Measurements from ENCODE around the gene ECSIT.
A peak's percentile ranks its signal among the peaks of the same experiment; 100 is the strongest.

ECSIT gene

DNA sequence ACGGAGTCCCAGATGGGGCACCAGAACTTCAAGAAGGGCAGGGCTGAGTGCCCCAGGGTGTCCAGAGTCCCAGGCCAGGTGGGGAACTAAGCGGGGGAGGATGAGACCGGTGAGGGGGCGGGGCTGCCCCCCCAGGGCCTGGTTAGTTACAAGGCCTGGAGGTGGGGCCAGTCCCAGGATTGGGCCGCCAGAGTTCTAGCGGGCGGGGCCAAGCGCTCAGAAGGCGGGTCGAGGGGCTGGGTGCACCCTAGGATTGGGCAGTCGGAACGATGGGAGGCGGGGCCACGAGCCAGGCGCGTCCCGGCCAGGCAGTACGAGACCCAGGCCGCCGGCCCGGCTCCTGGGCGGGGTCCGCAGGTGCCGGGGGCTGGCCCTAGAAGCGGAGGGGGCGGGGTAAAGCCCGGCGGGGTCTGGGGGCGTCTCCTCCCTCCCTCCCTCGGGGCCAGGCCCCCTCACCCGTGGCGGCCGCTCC lies 23.9 kb downstream of the ECSIT start:
- DNase-seq (ENCODE audit: low read depth in 2 of 2) = peak; percentile 89 to 93

DNA sequence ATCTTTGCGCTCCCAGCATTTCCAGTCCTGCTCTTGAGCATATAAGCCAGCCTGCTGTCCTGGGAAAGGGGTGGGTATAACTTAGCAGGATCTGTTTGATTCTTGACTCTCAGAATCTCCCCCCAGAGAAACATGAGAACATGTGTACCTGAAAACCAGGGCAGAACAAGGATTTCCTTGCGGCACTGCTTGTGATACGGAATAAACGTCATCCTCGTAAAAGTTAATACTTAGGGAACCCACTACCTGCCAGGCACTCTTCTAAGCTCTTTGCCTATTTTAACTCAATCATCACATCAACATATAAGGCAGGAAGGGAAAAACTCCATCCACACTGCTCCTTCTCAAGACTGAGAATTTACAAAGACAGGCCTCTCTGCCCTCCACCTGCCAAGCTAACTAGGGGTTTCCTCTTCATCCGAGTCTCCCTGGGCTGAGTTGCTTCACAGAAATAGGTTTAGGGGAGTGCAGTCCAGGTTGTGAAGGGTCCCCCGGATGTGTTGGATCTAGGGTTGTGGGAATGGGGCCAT lies 24.4 kb downstream of the ECSIT start:
- no peak for DNase-seq (ENCODE audit: low read depth in 2 of 2)

DNA sequence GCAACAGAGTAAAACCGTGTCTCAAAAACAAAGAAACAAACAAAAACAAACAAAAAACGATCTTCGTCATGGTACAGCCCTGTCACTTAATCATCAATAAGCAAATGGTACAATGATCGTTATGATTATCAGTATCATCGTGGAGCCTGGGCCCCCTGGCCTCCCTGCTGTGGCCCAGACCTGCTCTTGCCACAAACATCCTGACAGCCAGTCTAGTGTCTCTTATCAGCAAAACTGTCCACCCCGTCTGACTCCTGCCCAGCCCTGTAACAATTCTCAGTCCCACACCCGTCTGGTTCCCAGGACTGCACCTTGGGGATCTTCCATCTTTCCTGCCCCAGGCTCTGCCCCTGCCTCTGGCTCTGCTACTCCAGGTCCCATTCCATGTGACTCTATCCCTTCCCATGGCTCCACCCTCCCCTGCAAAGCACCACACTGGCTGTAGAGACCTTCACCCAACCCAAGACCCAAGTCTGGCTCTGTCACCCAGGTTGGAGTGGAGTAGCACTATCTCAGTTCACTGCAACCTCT lies 29.0 kb downstream of the ECSIT start:
- DNase-seq (ENCODE audit: low read depth in 2 of 2) = no peak

DNA sequence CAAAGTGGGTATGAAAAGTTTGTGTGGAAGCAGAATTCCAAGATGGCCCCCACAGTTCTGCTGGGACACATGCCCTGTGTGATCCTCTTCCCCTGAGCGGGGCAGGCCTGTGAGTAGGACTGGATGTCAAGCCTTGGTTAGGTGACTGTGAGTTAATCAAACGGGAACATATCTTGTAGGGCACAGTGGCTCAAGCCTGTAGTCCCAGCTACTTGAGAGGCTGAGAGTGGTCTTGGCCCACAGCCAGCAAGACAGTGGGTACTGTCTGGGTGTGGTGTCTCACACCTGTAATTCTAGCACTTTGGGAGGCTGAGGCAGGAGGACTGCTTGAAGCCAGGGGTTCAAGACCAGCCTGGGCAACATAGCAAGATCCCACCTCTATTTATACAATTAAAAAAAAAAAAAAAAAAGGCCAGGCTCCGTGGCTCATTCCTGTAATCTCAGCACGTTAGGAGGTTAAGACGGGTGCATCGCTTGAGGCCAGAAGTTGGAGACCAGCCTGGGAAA lies 29.7 kb downstream of the ECSIT start:
- DNase-seq (ENCODE audit: low read depth in 2 of 2) = no peak

DNA sequence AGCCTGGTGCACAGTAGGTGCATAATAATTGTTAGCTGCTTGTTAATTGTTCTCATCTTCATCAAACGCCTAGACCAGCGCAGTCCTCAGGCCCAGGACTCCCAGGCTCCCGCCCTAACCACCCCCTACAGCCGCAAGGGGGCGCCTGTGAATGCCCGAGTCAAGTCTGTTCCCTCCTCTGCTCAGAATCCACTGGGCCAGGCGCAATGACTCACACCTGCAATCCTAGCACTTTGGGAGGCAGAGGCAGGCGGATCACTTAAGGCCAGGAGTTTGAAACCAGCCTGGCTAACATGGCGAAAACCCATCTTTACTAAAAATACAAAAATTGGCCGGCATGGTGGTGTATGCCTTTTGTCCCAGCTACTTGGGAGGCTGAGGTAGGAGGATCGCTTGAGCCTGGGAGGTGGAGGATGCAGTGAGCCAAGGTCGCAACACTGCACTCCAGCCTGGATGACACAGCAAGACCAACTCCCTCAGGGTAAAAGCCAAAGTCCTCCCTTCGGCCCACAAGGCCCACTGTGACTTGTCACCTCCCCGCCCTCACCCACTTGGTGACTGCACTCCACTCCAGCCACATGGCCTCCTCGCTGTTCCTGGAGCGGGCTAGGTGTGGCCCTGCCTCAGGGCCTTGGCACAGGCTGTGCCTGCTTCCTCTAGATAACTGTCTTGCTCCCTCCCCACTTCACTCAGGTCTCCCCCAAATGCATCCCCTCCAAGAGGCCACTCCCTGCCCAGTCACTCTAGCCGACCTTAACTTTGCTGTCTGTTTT lies 32.4 kb downstream of the ECSIT start:
- peak in 1 of 2 donors; percentile 31 for DNase-seq (ENCODE audit: low read depth in 2 of 2)

DNA sequence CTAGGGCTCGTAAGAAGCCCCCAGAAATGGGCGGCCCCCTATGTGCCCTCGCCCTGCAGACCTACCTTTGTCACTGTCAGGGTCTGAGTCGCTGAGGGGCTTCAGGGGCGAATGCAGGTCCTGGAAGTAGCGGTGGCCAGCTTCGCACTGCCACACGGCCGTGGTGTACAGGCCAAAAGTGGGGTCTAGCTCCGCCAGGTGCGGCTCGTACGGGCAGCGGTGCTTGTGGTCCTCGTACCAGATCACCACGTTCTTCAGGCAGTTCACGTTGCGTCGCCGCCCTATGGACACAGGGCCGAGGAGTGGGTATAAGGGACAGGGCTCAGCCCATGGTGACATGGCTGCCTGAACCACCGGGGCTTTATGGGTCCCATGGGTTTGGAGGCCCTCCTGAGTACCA lies 33.0 kb downstream of the ECSIT start:
- no peak for DNase-seq (ENCODE audit: low read depth in 2 of 2)

DNA sequence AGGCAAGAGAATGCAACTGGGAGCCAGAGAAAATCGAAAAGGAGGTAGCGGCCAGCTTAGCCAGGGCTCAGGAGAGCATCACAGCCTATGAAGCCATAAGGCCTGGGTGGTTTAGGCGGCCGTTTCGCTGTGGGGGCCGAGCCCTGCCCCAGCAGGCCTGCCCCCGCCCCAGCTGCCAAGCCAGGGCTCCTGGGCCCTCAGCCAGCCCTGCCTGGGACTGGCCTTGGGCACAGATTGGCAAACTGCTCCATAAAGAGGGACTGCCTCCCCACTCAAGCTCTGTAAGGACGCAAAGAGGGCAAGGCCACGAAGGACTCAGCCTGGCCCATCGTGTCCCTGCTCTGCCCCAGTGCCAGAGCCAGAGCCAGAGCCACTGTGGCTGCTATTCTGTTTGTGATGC lies 33.5 kb downstream of the ECSIT start:
- no peak for DNase-seq (ENCODE audit: low read depth in 2 of 2)

DNA sequence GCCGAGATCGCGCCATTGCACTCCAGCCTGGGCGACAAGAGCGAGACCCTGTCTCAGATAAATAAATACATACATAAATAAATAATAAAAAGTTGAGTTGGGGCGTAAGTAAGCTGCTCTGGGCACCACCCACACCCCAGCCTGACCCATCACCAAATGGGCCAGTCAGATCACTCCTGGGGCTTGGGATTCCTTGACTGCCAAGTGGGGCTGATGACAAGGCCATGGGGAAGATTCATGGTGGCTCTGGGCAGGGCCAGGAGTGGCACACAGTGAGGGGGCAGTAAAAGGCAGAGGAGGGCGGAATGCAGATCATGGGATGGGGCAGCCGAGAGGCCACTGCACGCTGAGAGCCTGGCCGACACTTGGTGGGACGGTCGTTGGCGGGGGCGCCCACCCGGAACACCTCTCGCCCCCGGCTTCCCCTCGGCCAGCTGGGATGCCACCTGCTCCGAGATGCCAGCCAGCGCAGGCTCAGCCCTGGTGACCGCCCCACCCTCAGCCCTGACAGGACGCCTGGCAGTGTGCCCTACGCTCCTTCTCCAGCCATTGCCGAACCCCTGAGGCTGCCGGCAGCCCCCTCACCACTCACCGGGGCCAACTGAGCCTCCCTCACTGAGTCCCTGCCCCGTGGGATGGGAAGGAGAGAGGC lies 34.2 kb downstream of the ECSIT start:
- DNase-seq (ENCODE audit: low read depth in 2 of 2) = no peak

DNA sequence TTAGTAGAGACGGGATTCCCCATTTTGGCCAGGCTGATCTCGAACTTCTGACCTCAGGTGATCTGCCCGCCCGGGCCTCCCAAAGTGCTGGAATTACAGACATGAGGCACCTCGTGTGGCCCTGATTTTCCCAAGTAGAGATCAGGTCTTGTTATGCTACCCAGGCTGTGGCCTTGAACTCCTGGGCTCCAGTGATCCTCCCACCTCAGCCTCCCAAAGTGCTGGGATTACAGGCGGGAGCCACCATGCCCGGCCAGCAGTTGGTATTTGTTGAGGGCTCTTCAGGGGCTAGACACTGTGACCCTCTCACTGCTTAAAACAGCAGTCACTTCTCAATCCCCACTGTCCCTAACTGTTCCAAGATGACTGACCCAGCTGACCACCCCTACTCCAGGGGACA lies 39.6 kb downstream of the ECSIT start:
- no peak for DNase-seq (ENCODE audit: low read depth in 2 of 2)

DNA sequence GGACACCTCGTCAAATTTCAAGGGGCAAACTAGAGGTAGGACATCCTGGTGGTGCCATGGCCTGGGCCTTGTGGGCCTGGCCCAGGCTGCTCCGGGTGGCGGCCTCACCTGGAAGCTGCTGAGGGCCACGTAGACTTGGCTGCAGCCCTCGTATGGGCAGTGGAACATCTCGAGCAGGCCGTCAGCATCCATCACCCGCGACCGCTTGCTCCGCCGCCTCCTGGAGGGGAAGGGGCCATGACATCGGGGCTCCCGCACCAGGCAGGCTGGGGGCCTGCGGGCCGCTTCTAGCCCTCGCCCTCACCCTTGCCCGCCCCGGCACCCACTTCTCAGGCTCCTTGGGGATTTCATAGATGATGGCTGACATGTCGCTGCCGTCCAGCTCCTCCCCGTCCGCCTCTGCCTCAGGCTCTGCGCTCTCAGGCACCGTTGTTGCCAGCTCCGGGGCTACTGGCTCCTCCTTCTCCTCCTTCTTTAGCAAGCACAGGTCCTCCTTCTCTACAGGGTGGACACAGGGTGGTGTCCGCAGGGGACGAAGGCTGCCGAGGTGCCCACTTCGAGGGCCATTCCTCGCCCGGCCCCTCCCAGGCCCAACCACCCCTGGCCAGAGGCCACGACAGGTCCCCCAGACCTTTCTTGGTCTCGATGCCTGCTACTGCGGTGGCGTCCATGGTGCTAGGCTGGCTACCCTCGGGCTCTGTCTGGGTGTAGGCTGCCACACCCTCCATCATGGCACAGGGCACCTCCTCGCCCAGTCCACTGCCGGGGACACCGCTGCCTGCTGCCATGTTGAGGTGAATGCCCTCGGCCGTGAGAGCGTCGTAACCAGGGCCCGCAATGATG lies 42.1 kb downstream of the ECSIT start:
- DNase-seq (ENCODE audit: low read depth in 2 of 2) = no peak

DNA sequence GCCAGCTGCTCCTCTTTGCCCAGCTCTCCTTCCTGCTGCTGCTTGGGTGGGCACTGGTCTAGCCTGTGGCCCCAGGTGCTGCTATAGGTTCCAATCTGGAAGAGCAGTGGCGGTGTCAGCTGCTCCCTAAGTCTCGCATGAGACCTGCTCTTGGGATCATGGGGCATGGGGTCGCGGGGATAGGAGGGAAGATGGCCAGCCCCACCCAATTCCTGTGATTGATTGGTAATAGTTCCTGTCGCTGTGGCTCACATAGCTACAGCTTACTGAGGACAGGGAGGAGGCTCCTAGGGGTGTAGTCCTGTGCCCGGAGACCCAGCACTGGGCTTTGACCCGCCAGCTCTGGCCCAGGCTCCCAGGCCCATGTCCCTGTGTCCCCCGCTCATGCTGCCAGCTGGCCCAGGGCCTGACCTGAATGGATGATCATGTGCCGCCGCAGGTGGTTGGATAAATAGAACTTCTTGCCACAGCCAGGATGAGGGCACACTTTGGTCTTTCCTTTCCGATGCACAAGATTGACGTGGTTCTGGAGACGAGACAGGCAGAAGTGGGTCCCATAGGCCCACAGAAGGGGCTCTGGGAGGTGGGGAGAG lies 43.6 kb downstream of the ECSIT start:
- DNase-seq (ENCODE audit: low read depth in 2 of 2) = no peak

DNA sequence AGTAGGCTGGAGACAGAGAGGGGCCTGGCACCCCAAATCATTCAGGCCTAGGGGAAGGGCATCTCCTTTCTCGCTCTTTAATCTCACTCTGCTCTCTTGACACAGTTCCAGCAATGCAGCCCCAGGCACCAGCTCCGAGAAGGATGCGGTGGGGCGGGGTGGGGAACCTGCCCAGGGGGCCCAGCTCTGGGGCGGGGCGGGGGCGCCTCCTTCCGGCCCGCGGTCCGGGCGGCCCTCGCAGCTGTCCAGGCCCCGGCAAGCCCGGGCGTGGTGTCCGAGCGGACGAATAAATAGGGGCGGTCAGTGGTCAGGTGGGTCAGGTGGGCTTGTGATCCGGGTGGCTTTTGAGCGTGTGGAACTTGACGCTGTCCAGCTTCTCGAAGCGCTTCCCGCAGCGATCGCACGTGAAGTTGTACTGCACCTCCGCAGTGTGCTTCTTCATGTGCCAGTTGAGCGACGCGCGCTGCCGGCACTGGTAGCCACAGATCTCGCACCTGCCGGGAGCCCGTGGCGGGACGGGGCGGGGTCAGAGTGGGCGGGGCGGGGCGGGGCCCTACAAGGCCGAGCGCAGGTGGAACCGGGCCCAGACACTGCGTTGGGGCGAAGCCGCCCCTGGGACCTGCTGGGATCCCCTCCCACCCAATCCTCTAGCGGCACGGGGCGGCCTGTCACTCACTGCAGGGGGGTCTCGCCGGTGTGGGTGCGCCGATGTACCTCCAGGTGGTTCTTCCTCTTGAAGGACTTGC lies 45.4 kb downstream of the ECSIT start:
- DNase-seq (ENCODE audit: low read depth in 2 of 2) = no peak

DNA sequence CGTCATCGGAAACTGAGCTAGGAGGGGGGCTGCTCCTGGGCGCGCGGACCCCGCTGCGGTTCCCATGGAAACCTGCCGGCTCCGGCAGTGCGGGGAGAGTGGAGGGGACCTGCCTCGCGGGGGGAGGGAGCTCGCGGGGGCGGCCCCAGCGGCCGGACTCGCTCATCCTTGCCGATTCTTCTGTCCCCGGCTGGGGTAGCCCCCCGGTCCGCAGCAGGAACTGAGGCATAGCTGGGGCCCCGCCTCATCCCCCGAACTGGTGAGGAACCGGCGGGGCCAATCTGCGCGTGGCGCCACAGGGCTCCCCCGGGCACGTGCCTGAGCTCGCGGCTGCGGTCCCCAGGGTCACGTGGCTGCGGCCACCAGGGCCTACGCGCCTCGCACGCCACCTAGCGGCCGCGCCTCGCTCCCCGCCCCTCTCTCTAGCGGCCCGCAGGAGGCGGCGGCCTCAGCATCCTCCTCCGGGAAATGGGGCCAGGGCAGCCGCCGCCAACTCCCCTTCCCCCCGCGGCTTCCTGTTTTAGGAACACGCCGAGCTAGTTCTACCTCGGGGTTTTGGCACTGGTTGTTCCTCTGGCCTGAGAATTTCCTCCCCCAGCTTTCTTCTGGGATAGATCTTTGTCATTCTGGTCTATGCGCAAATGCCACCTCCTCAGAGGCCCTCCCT lies 46.4 kb downstream of the ECSIT start:
- peak; percentile 62 to 69 for DNase-seq (ENCODE audit: low read depth in 2 of 2)

DNA sequence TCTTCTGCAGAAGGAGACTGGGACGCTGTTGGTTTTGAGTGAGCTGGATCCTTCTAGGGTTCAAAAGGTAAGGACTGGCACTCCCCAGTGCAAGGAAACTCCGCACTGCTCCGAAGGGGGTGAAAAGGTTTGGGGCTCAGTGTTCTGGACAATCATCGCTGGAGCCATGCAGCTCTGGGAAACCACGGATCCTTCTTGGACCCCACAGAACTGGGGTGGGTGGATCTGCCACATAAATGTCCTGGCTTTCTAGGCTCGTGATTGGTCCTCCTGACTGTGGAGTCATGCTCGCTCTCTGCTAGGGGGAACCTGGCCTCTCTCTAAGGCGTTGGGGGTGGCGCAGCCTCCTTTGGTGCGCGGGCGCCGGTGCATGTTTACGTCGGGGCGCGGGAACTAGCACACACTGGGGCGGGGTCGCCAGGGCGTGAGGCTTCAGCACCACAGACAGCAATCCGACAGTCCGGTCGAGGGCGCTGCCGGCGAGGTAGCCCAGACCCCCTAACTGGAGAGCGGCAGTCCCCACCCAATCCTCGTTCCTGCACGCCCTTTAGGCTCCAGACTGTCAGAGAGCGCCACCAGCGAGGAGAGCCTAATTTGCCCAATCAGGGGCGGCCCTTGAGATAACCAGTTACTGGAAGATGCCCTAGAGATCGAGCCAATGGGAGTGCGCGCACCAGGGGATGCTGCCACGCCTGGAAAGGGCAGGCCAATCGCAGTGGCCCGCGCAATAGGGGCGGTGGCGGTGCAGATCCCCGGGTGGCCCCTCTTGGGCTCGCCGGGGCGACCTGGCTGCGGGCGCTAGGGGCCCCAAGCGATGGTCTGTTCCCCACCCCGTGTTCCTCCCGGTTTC lies 47.2 kb downstream of the ECSIT start:
- DNase-seq (ENCODE audit: low read depth in 2 of 2) = peak; percentile 31 to 49

DNA sequence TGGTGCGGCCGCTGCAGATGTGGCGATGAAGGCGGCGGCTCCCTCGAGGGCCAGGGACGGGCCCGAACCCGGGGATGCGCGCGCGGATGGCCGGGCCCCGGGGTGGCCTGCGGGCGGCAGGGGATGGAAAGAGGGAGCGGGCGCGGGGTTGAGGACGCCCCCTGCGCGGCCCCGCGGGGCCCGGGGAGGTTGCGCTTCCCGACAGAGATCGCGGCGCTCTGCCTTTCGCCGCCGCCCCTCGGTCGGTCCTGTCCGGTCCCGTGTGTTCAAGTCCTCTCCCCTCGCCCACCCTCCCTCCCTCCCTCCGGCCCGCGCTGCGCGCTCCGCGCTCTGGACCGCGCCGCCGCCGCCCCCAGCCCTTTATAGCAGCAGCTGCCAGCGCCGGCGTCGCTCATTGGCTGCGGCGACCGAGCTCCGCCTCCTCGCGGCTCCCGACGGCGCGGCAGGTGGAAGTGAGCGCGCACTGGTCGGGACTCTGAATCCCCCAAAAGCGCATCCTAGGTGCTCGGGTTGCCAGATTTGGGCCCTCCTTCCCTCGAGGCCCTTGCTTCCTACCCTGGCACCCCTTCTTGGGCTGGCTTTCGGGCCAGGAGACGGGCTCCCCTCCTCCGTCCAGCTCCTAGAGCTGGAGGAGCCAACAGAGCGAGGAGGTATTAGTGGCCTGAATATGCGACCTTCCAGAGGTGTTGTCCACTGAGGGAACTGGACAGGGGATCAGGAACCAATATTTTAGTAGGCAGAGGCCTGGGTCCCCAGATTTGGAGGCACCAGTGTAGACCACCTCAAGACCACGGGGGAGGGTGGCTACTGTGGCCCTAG lies 48.0 kb downstream of the ECSIT start, which contains the start of gene ELAVL3:
TSS of gene ELAVL3 (minus strand) at position 332 of the 819 bp plus-strand sequence. CDS start 438 bp downstream, outside the sequence.
- no peak for DNase-seq (ENCODE audit: low read depth in 2 of 2)

DNA sequence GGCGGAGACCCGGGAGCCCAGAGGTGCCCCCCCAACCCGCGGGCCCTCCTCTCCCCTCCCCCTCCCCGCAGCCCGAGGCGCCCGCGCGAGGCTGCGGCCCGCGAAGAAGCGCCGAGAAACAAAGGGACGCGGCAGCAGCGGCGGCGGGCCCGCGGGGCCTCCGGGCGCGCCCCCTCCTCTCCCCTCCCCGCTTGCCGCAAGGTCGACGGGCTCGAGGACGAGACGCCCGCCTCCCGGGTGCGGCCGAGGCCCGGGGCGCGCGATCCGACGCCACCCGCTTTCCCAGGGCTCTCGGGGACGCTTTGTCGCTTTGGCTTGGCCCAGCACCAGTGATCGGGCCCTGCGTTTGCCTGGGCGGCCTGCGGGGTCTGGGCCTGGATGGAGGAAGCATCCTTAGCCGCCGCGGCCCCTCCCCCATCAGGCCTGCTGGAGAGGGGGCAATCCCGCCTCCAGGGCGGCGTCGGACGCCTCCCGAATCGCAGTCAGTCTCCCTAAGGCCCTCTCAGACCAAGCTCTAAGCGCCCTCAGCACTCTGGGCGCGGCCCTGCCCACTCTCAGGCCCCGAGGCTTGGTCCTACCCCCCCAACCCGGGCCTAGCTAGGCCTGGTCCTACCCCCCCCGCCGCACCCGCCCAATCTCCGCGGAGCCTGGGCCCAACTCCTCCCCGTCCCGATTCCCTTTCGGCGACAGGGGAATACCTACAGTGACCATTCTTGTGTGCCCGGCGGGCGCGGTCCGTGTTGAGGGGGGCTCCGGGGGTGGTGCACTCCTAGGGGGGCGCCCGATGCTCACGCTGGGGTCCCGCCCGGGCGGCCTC lies 48.8 kb downstream of the ECSIT start:
- DNase-seq (ENCODE audit: low read depth in 2 of 2) = no peak

Measured in stimulated activated CD8-positive, alpha-beta memory T cell treated with anti-CD3 and anti-CD28 coated beads, Interleukin-15, amount 100 ng/mL, for 4 hours (primary cell).